NCI-H69 (cell line): Measurements from ENCODE around the gene TOMM20.
"Not testable (repeated sequence)": the region's sequence is repeated elsewhere in the genome, so short reads cannot be mapped to it uniquely, and the experiment has no call there.

Source experiments
- DNase-seq: peaks from one replicate; lab custom pipeline; 2025; lab: John Stamatoyannopoulos, UW

The TOMM20 gene

DNA sequence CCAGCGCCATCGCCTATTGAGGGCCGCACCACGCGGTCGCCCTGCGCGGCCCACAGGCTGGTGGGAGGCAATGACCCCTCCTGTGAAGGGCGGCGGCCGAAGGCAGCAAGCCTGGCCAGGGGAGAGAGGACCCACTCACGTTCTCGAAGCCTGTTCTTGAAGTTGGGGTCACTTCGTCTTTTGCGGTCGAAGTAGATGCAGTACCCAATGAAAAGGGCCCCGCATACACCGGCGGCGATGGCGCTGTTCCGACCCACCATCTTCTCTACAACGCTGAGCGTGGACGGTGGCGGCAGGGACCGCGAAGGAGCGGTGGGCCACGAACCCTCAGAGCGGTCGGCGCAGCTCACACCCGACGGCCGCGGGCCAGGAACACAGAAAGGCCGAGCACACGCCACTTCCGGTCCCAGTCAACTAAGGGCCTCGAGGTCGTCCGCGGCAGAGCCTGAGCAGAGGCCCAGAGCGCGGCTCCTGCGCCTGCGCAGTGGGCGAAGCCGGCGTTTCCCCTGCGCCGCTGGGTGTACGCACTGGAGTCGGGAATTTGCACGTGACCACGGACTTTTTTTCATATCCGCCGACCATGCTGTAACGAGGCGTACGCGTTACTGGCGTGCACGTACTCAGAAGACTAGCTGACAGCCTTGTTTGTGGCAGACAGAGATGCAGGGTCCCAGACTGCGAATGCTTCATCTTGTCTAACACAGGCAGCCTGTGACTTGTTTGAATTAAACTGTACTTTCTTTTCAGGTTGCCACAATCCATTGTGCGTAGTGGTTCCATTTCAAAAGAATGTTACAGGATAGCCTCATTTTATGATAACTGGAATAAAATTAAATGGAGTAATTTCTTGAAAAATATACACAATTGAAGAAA lies at the start of gene TOMM20:
Gene TOMM20, minus strand, starts transcription at position 382 of the 873 bp plus-strand sequence. Its CDS starts 122 bp downstream, at position 260.
- peak; percentile 99 for DNase-seq

DNA sequence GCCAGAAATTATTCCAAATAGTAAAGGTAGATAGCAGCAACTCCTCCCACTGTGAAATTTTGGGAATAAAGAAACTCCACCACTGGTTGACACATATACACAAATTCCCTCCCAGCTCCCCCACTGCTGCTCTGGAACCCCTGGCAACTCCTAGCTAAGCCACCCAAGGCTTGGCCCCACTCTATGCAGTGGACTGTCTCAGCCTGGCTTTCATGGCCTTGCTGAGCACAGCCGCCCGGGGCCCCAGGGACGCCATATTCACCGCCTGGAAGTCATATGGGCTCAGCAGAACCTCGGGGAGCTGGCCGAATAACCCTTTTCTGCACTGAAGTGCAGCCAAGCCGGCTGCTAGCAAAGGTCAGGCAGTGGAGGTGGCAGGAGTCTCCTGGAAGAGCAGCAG lies 47.8 kb upstream of the TOMM20 start:
- DNase-seq = no peak

DNA sequence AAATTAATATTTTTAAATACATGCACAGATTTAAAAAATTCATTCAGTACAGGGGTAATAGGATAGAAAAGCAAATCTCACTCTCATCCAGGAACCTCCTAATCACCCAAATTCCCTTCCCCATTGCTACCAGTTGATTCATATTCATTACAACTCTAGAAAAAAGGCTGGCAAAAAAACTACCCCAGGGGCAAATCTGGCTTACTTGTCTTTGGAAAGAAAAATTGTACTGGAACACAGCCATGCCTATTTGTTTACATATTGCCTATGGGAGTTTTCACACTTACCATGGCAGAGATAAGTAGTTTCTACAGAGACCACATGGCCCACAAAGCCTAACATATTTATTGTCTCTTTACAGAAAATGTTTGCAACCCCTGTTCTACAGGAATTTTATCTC lies 41.3 kb upstream of the TOMM20 start:
- no peak for DNase-seq

- DNase-seq = no peak
Observed at GRCh38 chr1:235168375-235168774, 39.7 kb upstream of the TOMM20 start.

DNA sequence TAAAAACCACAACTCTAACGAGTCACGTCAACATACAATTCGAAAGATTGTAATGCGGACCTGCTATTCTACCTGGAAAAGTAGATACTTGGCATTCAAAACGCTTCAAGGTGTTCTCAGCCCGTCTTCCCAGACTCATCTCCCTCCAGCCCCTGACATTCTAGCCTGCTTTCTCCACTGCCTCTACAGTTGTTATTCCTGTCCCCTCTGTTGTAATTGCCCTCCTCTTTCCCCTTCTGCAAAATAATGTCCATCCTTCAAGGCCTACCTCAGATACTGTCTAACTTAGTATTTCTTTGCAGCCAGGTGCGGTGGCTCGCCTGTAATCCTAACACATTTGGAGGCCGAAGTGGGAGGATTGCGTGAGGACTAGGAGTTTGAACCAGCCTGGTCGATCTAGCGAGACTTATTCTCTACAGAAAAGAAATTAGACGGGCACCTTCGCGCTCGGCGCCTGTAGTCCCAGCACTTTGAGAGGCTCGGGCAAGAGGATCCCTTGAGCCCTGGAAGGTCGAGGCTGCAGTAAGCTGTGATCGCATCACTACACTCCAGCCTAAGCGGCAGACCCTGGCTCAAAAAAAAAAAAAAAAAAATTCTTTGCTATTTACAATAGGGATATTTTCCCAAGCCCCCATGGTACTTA lies 33.2 kb upstream of the TOMM20 start:
- no peak for DNase-seq

GRCh38 chr1:235160957-235161684 lies 32.5 kb upstream of the TOMM20 start, which contains the start of gene RBM34:
Gene RBM34 (minus strand): TSS chr1:235161250. CDS start chr1:235161226, 24 bp downstream.
- peak; percentile 96 for DNase-seq

- DNase-seq = no peak
Observed at GRCh38 chr1:235160383-235160956, 31.8 kb upstream of the TOMM20 start.

DNA sequence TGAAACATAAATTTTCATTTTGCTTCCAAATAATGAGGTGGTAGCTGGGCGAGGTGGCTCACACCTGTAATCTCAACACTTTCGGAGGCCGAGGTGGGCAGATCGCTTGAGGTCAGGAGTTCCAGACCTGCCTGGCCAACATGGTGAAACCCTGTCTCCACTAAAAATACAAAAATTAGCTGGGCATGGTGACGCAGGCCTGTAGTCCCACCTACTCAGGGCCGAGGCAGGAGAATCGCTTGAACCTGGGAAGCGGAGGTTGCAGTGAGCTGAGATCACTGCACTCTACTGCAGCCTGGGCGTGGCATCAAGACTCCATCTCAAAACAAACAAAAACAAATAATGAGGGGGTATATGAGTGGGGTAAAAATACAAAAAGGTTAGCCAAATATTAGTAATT lies 31.3 kb upstream of the TOMM20 start:
- not testable (repeated sequence) for DNase-seq

DNA sequence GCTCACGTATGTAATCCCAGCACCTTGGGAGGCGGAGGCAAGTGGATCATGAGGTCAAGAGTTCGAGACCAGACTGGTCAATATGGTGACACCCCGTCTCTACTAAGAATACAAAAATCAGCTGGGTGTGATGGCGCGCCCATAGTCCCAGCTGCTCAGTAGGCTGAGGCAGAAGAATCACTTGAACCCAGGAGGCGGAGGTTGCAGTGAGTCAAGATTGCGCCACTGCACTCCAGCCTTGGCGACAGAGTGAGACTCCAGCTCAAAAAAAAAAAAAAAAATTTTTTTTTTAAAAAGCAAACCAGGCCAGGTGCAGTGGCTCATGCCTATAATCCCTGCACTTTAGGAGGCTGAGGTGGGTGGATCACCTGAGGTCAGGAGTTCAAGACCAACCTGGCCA lies 30.6 kb upstream of the TOMM20 start:
- not testable (repeated sequence) for DNase-seq

- no peak for DNase-seq
Observed at GRCh38 chr1:235158680-235159079, 30.0 kb upstream of the TOMM20 start.

GRCh38 chr1:235157150-235157549 lies 28.5 kb upstream of the TOMM20 start:
- no peak for DNase-seq

- no peak for DNase-seq
Observed at GRCh38 chr1:235156740-235157139, 28.1 kb upstream of the TOMM20 start.

DNA sequence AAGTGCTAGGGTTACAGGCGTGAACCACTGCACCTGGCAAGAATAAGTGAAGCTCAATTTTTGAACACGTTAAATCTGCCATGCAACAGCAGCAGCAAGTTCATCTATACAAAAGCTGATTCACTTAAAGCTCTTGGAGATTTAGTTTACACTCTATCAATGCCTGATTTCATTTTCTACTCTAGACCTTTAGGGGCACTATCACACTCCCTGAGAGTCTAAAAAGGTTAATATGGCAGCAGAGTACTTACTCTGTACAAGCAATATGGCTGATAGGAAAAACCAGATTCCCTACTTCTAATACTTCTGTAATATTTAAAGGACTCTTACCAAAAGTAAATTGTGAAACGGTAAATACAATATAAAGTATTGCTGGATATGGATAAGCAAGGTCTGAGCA lies 27.6 kb upstream of the TOMM20 start:
- no peak for DNase-seq

- no peak for DNase-seq
Observed at GRCh38 chr1:235152235-235152634, 23.6 kb upstream of the TOMM20 start.

DNA sequence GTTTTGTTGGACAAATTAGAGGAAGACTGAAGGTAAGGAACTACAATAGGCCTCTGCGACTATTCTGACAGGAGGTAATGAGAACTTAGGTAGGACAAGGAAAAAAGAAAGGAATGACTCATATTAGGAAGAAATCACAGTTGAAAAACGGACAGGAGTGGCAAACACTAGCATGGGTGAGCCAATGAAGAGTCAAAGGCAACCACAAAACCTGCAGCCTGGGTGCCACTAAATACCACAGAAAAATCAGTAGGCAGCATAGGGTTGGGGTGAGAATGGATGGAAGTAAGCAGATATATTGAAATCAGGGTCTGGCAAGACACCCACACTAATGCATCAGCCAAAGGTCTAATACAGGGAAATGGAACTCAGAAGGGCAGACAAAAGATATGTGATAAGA lies 22.4 kb upstream of the TOMM20 start:
- no peak for DNase-seq

DNA sequence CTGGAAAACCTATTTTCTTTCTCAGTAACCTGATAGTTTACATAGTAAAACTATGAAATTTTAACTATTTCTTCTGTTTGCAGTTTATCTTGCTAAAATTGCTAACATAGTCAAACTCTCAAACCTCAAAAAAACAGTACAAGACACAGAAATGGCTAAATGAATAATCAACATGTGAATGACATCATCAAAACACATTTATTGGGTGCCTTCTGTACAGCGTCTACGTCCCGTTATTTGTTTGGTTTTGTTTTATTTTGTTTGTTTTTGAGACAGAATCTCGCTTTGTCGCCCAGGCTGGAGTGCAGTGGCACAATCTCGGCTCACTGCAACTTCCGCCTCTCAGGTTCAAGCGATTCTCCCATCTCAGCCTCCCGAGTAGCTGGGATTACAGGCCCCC lies 21.2 kb upstream of the TOMM20 start:
- no peak for DNase-seq

GRCh38 chr1:235147269-235147668 lies 18.6 kb upstream of the TOMM20 start:
- no peak for DNase-seq

- no peak for DNase-seq
Observed at GRCh38 chr1:235145639-235146038, 17.0 kb upstream of the TOMM20 start.

GRCh38 chr1:235142991-235143390 lies 14.4 kb upstream of the TOMM20 start:
- no peak for DNase-seq

DNA sequence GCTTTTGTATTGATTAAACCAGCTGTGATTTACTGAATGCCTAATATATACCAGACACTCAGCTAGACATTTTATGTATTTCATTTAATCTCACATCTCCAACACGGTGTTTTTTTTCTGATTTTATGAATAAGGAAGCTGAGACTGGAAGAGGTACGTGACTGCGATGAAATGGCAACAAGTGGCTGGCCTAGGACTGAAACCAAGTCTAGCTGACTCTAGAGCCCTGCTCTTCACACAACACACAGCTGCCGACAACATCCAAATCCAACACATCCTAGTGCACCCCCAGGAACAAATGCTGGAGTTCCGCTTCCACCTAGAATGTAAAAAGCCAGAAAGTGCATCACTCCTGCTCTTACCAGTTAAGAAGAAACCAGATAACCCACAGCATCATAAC lies 10.7 kb upstream of the TOMM20 start:
- DNase-seq = no peak

- DNase-seq = no peak
Observed at GRCh38 chr1:235138821-235139220, 10.2 kb upstream of the TOMM20 start.

- DNase-seq = peak; percentile 39
Observed at GRCh38 chr1:235136111-235136510, 7.5 kb upstream of the TOMM20 start.
